ENCODE results near the gene UBE2QL1. TPM values are rescaled to one million over a fixed set of nuclear protein-coding genes. Genes with fewer than 3 reads are reported as not detected.

Gene UBE2QL1
- total and polyA plus RNA-seq, 2 of the 8 experiments (the other 6 are each of a cell fraction or from before 2014, with no cell fraction given), result 0.43 to 0.65 TPM

DNA sequence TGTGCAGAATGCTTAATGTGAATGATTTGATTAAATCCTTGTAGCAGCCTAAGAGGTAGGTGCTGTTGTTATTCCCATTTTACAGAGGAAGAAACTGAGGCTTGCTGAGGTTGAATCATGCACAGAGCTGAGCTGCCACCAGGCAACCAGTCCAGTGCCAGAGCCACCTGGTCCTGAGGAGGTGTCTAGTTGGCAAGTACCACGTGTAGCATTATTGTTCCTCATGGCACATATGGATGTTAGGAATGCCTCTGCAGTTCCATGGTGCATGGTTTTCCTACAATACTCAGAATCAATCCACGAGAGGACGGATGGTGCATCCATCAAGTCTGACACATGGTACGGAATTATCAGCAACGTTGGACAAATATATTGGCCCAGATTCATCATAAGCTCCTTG is 8.9 kb downstream of the UBE2QL1 start:
- Histone ChIP-seq H3K36me3 (ENCODE audit: control insufficient read depth in 2 of 4, insufficient read depth in 4 of 4, low read length in 3 of 4) (no peaks in the 10 kb centered on the region), H4K8ac (ENCODE audit: extremely low read depth, insufficient read depth, low read length) (no peak overlapping the region), H2BK12ac (ENCODE audit: low read depth, low read length) (no peak overlapping the region), H3K23ac (ENCODE audit: insufficient read length) (no peak overlapping the region), H3K27ac (ENCODE audit: low read depth, low read length) (no peak overlapping the region), H2BK20ac (ENCODE audit: low read length) (no peak overlapping the region), H3K14ac (ENCODE audit: insufficient read length) (no peak overlapping the region), H4K5ac (ENCODE audit: insufficient read length, low read depth, low read length) (no peak overlapping the region), H3K56ac (replicated peaks; ENCODE audit: insufficient read length, low read depth, low read length) (no peak overlapping the region), H3K4me3 (ENCODE audit: extremely low read depth in 1 of 4, insufficient read depth in 2 of 4, low read depth in 3 of 4, low read length in 4 of 4) (no peak overlapping the region), H4K20me1 (replicated peaks in 1 of 2; ENCODE audit: control insufficient read depth in 1 of 2, insufficient read depth in 2 of 2, low read length in 2 of 2) (peaks cover 0 to 4% of the 10 kb centered on the region in 2 experiments), H2BK5ac (ENCODE audit: low read depth, low read length) (no peak overlapping the region), H2BK120ac (replicated peaks; ENCODE audit: low read depth, low read length) (no peak overlapping the region), H3K4me1 (replicated peaks in 1 of 4; ENCODE audit: control insufficient read depth in 3 of 4, insufficient read depth in 4 of 4, low read length in 3 of 4) (no peaks in the 10 kb centered on the region), H2AK5ac (ENCODE audit: low read depth, low read length) (no peak overlapping the region), H3K79me1 (ENCODE audit: low read depth, low read length) (no peaks in the 10 kb centered on the region), H3K79me2 (ENCODE audit: control insufficient read depth in 1 of 2, insufficient read depth in 2 of 2, low read length in 2 of 2) (no peaks in the 10 kb centered on the region), H3K27me3 (replicated peaks in 1 of 4; ENCODE audit: control insufficient read depth in 3 of 4, extremely low read depth in 1 of 4, insufficient read depth in 3 of 4, low read length in 3 of 4) (peaks cover 3 to 33% (median 15%) of the 10 kb centered on the region in 4 experiments), H3K4ac (replicated peaks; ENCODE audit: insufficient read length, low read depth, low read length) (no peak overlapping the region), H3K9me3 (ENCODE audit: insufficient read depth in 2 of 2, low read depth in 1 of 2, low read length in 1 of 2) (no peaks in the 10 kb centered on the region), H4K91ac (replicated peaks; ENCODE audit: insufficient read length, low read length) (no peak overlapping the region), H2AFZ (ENCODE audit: low read length) (no peak overlapping the region), H3K23me2 (ENCODE audit: low read depth, low read length) (no peaks in the 10 kb centered on the region), H3K18ac (ENCODE audit: extremely low read depth, low read length) (no peak overlapping the region), H2BK15ac (ENCODE audit: low read length) (no peak overlapping the region), H3K9ac (replicated peaks in 1 of 4; ENCODE audit: extremely low read depth in 1 of 4, low read depth in 3 of 4, low read length in 3 of 4) (no peak overlapping the region), H3K4me2 (ENCODE audit: insufficient read depth in 1 of 2, low read depth in 2 of 2, low read length in 2 of 2) (no peak overlapping the region)
- DNase-seq (ENCODE audit: low read depth in 1 of 2, low spot score in 2 of 2), result no peak
- POLR2A ChIA-PET (ENCODE audit: partially characterized antibody), result interaction anchor here (1.0 kb wide), 1 partner anchor 8 kb away, joined by 3 read pairs; no protein-coding TSS in a partner anchor
- CTCF ChIA-PET (ENCODE audit: partially characterized antibody), result interaction anchor here (0.5 to 2.0 kb wide), 2 partner anchors 22 to 141 kb away, joined by 3 to 4 read pairs; no protein-coding TSS in a partner anchor
- TF ChIP-seq POLR2A (IDR thresholded peaks at IDR 0.05; ENCODE audit: control extremely low read depth in 1 of 2, low read depth in 2 of 2, low read length in 2 of 2) (no peak), CREB1 (IDR thresholded peaks at IDR 0.05) (no peak), JUN (IDR thresholded peaks at IDR 0.05; ENCODE audit: low read depth, low read length) (no peak), HDAC2 (IDR thresholded peaks at IDR 0.05; ENCODE audit: borderline replicate concordance in 1 of 2, low read depth in 2 of 2, low read length in 2 of 2) (no peak), GABPA (IDR thresholded peaks at IDR 0.05; ENCODE audit: borderline replicate concordance, insufficient read depth, low read length) (no peak), NANOG (IDR thresholded peaks at IDR 0.05; ENCODE audit: insufficient read depth, low read depth, low read length, poor library complexity, severe bottlenecking) (no peak), GTF2F1 (IDR thresholded peaks at IDR 0.05; ENCODE audit: borderline replicate concordance, low read depth, low read length) (no peak), EZH2 (IDR thresholded peaks at IDR 0.05; ENCODE audit: low read depth, low read length, severe bottlenecking) (no peak)
- TF ChIP-seq, protein P1, sequence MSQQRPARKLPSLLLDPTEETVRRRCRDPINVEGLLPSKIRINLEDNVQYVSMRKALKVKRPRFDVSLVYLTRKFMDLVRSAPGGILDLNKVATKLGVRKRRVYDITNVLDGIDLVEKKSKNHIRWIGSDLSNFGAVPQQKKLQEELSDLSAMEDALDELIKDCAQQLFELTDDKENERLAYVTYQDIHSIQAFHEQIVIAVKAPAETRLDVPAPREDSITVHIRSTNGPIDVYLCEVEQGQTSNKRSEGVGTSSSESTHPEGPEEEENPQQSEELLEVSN (IDR thresholded peaks at IDR 0.05), result no peak
- TF ChIP-seq, protein P2, sequence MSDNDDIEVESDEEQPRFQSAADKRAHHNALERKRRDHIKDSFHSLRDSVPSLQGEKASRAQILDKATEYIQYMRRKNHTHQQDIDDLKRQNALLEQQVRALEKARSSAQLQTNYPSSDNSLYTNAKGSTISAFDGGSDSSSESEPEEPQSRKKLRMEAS (IDR thresholded peaks at IDR 0.05), result no peak
- 80% methylated on average over 5 of the region's 5 CpGs; no CpG with 5 or more reads in 1 of the 2 experiments for whole genome bisulfite sequencing, 2 experiments (ENCODE audit: extremely low coverage in 1 of 2, insufficient coverage in 1 of 2, insufficient read length in 1 of 2, insufficient replicate concordance in 2 of 2, low coverage in 1 of 2, low lambda C conversion rate in 2 of 2, missing lambda C conversion rate in 1 of 2)
- no peak for FAIRE-seq

All from H1 (cell line).